K562 (cell line): ENCODE data around the gene PRM2.

Source experiments
- EGR1 ChIP-seq: fragments of 450-650 bp; conservative IDR thresholded peaks from 2 replicates; pipeline ENCODE4 v1.6.1; 2017; ENCODE audit warnings: mild to moderate bottlenecking
- NCOA1 ChIP-seq: fragments of 450-650 bp; IDR thresholded peaks from 2 replicates; pipeline ENCODE4 v1.6.1; 2016; ENCODE audit warnings: low read depth
- POLR2A ChIP-seq: fragments of 450-650 bp; conservative IDR thresholded peaks from 2 replicates; pipeline ENCODE4 v1.6.1; 2016
- SMAD1 ChIP-seq: fragments of 150-350 bp; IDR thresholded peaks from 2 replicates; pipeline ENCODE4 v1.6.1; 2014; ENCODE audit warnings: low read length, low read depth; ENCODE audit not compliant: partially characterized antibody
- ZFX ChIP-seq: sonication (generic); formaldehyde crosslinking; IDR thresholded peaks from 2 replicates; pipeline ENCODE4 v1.8.0; 2022; ENCODE audit warnings: mild to moderate bottlenecking, missing genetic modification reagents, moderate library complexity
- ZNF274 ChIP-seq: IDR thresholded peaks from 2 replicates; pipeline ENCODE4 v1.6.1; 2011; ENCODE audit warnings: low read depth, mild to moderate bottlenecking, low read length, moderate library complexity, borderline replicate concordance
- TF ChIP-seq, protein P1 (sequence below), 3 experiments: IDR thresholded peaks in 2 of 3; conservative IDR thresholded peaks in 1 of 3; 2 replicates each; pipeline ENCODE4 v1.5.1; 2011 to 2012; ENCODE audit warnings: low read length in 3 of 3, mild to moderate bottlenecking in 3 of 3, control low read depth in 2 of 3, improper control_type of control experiment in 1 of 3, inconsistent platforms in 1 of 3, low read depth in 1 of 3, mixed read lengths in 1 of 3, moderate library complexity in 1 of 3; ENCODE audit not compliant: insufficient read depth in 2 of 3
- TF ChIP-seq, protein P2 (sequence below), 2 experiments: fragments of 150-350 bp in 1 of 2; IDR thresholded peaks; 2 replicates each; pipeline ENCODE4 v1.6.1; 2012 to 2016; ENCODE audit warnings: low read depth in 2 of 2, low read length in 2 of 2, mild to moderate bottlenecking in 1 of 2, moderate library complexity in 1 of 2

DNA sequence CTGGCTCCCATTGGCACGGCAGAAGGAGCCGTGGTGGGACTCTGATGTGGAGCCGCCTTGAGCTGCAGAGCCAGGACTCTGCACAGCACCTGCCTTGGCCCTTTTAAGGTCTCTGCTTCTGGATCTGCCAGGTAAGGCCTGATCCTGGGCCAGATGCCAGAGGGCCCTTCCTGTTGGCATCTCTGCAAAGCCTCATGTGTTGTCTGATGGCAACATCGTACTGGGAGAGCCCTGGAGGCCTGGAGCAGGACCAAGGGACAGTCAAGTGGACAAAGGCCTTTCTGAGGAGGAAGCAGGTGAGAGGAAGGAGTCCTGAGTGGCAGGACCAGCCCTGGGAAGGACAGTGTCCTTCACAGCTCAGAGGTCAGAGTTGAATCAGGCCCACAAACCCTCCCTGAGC, 46.4 kb downstream of the PRM2 start:
- TF ChIP-seq, protein P1, sequence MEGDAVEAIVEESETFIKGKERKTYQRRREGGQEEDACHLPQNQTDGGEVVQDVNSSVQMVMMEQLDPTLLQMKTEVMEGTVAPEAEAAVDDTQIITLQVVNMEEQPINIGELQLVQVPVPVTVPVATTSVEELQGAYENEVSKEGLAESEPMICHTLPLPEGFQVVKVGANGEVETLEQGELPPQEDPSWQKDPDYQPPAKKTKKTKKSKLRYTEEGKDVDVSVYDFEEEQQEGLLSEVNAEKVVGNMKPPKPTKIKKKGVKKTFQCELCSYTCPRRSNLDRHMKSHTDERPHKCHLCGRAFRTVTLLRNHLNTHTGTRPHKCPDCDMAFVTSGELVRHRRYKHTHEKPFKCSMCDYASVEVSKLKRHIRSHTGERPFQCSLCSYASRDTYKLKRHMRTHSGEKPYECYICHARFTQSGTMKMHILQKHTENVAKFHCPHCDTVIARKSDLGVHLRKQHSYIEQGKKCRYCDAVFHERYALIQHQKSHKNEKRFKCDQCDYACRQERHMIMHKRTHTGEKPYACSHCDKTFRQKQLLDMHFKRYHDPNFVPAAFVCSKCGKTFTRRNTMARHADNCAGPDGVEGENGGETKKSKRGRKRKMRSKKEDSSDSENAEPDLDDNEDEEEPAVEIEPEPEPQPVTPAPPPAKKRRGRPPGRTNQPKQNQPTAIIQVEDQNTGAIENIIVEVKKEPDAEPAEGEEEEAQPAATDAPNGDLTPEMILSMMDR (IDR thresholded peaks at IDR 0.05 in 2 of 3, conservative IDR thresholded peaks at IDR 0.05 in 1 of 3; ENCODE audit: insufficient read depth in 2 of 3, low read depth in 1 of 3, low read length in 3 of 3): no peak
- TF ChIP-seq NCOA1 (no peak), SMAD1 (no peak), POLR2A (no peak), ZNF274 (no peak), EGR1 (no peak), ZFX (CRISPR knock-in tag) (no peak)
- TF ChIP-seq, protein P2, sequence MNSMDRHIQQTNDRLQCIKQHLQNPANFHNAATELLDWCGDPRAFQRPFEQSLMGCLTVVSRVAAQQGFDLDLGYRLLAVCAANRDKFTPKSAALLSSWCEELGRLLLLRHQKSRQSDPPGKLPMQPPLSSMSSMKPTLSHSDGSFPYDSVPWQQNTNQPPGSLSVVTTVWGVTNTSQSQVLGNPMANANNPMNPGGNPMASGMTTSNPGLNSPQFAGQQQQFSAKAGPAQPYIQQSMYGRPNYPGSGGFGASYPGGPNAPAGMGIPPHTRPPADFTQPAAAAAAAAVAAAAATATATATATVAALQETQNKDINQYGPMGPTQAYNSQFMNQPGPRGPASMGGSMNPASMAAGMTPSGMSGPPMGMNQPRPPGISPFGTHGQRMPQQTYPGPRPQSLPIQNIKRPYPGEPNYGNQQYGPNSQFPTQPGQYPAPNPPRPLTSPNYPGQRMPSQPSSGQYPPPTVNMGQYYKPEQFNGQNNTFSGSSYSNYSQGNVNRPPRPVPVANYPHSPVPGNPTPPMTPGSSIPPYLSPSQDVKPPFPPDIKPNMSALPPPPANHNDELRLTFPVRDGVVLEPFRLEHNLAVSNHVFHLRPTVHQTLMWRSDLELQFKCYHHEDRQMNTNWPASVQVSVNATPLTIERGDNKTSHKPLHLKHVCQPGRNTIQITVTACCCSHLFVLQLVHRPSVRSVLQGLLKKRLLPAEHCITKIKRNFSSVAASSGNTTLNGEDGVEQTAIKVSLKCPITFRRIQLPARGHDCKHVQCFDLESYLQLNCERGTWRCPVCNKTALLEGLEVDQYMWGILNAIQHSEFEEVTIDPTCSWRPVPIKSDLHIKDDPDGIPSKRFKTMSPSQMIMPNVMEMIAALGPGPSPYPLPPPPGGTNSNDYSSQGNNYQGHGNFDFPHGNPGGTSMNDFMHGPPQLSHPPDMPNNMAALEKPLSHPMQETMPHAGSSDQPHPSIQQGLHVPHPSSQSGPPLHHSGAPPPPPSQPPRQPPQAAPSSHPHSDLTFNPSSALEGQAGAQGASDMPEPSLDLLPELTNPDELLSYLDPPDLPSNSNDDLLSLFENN (IDR thresholded peaks at IDR 0.05; ENCODE audit: low read depth in 2 of 2, low read length in 2 of 2): no peak
